HL-60 (cell line): ENCODE data around the gene NRCAM.

ENCODE experiments used
- POLR2AphosphoS5 ChIP-seq: IDR thresholded peaks from 2 replicates; pipeline ENCODE4 v1.6.1; 2012; ENCODE audit warnings: low read depth
- TF ChIP-seq, protein P1 (sequence below): IDR thresholded peaks from one replicate; pipeline ENCODE4 v1.5.1; 2011; ENCODE audit warnings: low read length, control low read depth, inconsistent platforms; ENCODE audit not compliant: insufficient read depth
- TF ChIP-seq, protein P2 (sequence below): IDR thresholded peaks from 2 replicates; pipeline ENCODE4 v1.6.1; 2012; ENCODE audit warnings: low read depth; ENCODE audit not compliant: insufficient replicate concordance

DNA sequence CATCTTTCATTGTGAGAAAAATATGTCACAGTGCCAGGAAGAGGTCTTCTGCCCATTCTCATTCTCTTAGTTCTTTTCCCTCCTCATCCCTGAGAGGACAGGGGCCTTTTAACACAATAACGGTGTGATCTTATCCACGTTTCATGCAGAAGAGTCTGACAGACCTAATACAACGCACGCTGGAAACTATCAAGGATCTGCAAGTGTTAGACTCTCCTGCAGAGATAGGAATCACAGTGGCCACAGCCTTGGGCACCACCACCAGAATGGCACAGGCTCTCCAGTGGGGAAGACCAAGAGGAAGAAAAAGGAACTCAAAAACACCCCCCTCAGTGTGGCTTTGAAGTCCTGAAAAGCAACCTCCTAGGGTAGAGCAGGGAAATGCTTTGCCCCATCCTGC lies 253.5 kb downstream of the NRCAM start:
- no peak for TF ChIP-seq POLR2AphosphoS5
- TF ChIP-seq, protein P1, sequence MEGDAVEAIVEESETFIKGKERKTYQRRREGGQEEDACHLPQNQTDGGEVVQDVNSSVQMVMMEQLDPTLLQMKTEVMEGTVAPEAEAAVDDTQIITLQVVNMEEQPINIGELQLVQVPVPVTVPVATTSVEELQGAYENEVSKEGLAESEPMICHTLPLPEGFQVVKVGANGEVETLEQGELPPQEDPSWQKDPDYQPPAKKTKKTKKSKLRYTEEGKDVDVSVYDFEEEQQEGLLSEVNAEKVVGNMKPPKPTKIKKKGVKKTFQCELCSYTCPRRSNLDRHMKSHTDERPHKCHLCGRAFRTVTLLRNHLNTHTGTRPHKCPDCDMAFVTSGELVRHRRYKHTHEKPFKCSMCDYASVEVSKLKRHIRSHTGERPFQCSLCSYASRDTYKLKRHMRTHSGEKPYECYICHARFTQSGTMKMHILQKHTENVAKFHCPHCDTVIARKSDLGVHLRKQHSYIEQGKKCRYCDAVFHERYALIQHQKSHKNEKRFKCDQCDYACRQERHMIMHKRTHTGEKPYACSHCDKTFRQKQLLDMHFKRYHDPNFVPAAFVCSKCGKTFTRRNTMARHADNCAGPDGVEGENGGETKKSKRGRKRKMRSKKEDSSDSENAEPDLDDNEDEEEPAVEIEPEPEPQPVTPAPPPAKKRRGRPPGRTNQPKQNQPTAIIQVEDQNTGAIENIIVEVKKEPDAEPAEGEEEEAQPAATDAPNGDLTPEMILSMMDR = no peak
- TF ChIP-seq, protein P2, sequence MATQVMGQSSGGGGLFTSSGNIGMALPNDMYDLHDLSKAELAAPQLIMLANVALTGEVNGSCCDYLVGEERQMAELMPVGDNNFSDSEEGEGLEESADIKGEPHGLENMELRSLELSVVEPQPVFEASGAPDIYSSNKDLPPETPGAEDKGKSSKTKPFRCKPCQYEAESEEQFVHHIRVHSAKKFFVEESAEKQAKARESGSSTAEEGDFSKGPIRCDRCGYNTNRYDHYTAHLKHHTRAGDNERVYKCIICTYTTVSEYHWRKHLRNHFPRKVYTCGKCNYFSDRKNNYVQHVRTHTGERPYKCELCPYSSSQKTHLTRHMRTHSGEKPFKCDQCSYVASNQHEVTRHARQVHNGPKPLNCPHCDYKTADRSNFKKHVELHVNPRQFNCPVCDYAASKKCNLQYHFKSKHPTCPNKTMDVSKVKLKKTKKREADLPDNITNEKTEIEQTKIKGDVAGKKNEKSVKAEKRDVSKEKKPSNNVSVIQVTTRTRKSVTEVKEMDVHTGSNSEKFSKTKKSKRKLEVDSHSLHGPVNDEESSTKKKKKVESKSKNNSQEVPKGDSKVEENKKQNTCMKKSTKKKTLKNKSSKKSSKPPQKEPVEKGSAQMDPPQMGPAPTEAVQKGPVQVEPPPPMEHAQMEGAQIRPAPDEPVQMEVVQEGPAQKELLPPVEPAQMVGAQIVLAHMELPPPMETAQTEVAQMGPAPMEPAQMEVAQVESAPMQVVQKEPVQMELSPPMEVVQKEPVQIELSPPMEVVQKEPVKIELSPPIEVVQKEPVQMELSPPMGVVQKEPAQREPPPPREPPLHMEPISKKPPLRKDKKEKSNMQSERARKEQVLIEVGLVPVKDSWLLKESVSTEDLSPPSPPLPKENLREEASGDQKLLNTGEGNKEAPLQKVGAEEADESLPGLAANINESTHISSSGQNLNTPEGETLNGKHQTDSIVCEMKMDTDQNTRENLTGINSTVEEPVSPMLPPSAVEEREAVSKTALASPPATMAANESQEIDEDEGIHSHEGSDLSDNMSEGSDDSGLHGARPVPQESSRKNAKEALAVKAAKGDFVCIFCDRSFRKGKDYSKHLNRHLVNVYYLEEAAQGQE = no peak
